ENCODE measurements around the gene ZNF324. TPM values are rescaled to one million over a fixed set of nuclear protein-coding genes. Genes with fewer than 3 reads are reported as not detected.
"Not testable (repeated sequence)": the region's sequence is repeated elsewhere in the genome, so short reads cannot be mapped to it uniquely, and the experiment has no call there.

Gene ZNF324
- total RNA-seq, 1 experiment from 2014 or later = 18.2 TPM

DNA sequence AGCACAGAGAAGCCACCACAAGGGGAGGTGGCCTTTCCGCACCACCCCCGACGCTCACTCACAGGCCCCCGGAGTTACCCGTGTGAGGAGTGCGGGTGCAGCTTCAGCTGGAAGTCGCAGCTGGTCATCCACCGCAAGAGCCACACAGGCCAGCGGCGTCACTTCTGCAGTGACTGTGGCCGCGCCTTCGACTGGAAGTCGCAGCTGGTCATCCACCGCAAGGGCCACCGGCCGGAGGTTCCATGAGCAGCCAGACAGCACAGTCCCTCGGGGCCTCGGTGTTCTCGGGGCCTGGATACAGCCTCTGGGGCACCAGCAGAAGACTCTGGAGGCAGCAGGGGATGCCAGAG, 13.6 kb downstream of the ZNF324 start:
- Mint-ChIP-seq H3K9me3 (ENCODE audit: low read depth, unreplicated experiment) (no peaks in the 10 kb centered on the region), H3K4me3 (ENCODE audit: low read depth, unreplicated experiment) (no peak overlapping the region), H3K36me3 (ENCODE audit: insufficient read depth, unreplicated experiment) (peaks cover 36% of the 10 kb centered on the region), H3K4me1 (ENCODE audit: low read depth, unreplicated experiment) (peaks cover 9% of the 10 kb centered on the region), H3K27ac (ENCODE audit: unreplicated experiment) (no peak overlapping the region), H3K27me3 (ENCODE audit: unreplicated experiment) (no peaks in the 10 kb centered on the region)
- no peak for DNase-seq
- TF ChIP-seq, protein P1, sequence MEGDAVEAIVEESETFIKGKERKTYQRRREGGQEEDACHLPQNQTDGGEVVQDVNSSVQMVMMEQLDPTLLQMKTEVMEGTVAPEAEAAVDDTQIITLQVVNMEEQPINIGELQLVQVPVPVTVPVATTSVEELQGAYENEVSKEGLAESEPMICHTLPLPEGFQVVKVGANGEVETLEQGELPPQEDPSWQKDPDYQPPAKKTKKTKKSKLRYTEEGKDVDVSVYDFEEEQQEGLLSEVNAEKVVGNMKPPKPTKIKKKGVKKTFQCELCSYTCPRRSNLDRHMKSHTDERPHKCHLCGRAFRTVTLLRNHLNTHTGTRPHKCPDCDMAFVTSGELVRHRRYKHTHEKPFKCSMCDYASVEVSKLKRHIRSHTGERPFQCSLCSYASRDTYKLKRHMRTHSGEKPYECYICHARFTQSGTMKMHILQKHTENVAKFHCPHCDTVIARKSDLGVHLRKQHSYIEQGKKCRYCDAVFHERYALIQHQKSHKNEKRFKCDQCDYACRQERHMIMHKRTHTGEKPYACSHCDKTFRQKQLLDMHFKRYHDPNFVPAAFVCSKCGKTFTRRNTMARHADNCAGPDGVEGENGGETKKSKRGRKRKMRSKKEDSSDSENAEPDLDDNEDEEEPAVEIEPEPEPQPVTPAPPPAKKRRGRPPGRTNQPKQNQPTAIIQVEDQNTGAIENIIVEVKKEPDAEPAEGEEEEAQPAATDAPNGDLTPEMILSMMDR (IDR thresholded peaks at IDR 0.05; ENCODE audit: unreplicated experiment) = no peak
- no TSS peak for BruUV-seq (replicated peaks)
- CTCF ChIA-PET = no interaction called here
- intact Hi-C loops (cut with micrococcal nuclease; ENCODE audit: unreplicated experiment) = no loop called here

GRCh38 chr19:58480831-58481230, 14.0 kb downstream of the ZNF324 start:
- TF ChIP-seq, protein P1 (IDR thresholded peaks at IDR 0.05; ENCODE audit: unreplicated experiment) = no peak
- no peaks in the 10 kb centered on the region for H3K9me3 Mint-ChIP-seq (ENCODE audit: low read depth, unreplicated experiment)
- no peak overlapping the region for H3K4me3 Mint-ChIP-seq (ENCODE audit: low read depth, unreplicated experiment)
- no peak for DNase-seq
- peaks cover 9% of the 10 kb centered on the region for H3K4me1 Mint-ChIP-seq (ENCODE audit: low read depth, unreplicated experiment)
- H3K27me3 Mint-ChIP-seq (ENCODE audit: unreplicated experiment) = no peaks in the 10 kb centered on the region
- H3K36me3 Mint-ChIP-seq (ENCODE audit: insufficient read depth, unreplicated experiment) = peaks cover 32% of the 10 kb centered on the region
- no TSS peak for BruUV-seq (replicated peaks)
- intact Hi-C loops (cut with micrococcal nuclease; ENCODE audit: unreplicated experiment) = no loop called here
- H3K27ac Mint-ChIP-seq (ENCODE audit: unreplicated experiment) = no peak overlapping the region
- CTCF ChIA-PET = no interaction called here

GRCh38 chr19:58482372-58482771, 15.5 kb downstream of the ZNF324 start:
- Mint-ChIP-seq H3K27me3 (ENCODE audit: unreplicated experiment) (no peaks in the 10 kb centered on the region), H3K4me3 (ENCODE audit: low read depth, unreplicated experiment) (no peak overlapping the region), H3K36me3 (ENCODE audit: insufficient read depth, unreplicated experiment) (peaks cover 17% of the 10 kb centered on the region), H3K9me3 (ENCODE audit: low read depth, unreplicated experiment) (no peaks in the 10 kb centered on the region), H3K27ac (ENCODE audit: unreplicated experiment) (no peak overlapping the region), H3K4me1 (ENCODE audit: low read depth, unreplicated experiment) (no peaks in the 10 kb centered on the region)
- DNase-seq = no peak
- CTCF ChIA-PET = no interaction called here
- no TSS peak for BruUV-seq (replicated peaks)
- TF ChIP-seq, protein P1 (IDR thresholded peaks at IDR 0.05; ENCODE audit: unreplicated experiment) = no peak
- intact Hi-C loops (cut with micrococcal nuclease; ENCODE audit: unreplicated experiment) = no loop called here

DNA sequence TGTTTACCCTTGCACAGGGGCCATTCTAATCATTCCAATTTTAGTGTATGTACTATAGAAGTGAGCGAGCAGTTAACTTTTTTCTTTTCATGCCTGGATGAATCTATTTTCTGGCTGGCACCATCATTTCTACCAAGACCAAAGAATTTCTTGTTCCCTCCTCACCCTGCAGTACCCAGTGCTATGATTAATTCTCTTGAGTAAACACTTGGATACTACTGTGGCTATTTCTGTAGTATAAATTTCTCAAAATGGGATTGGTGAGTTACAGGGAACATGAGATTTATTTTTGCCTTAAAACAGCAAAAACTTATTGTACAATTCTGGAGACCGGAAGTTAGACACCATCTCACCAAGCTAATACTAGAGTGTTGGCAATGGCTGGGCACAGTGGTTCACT, 16.9 kb downstream of the ZNF324 start:
- intact Hi-C loops (cut with micrococcal nuclease; ENCODE audit: unreplicated experiment) = no loop called here
- Mint-ChIP-seq H3K36me3 (ENCODE audit: insufficient read depth, unreplicated experiment) (peaks cover 14% of the 10 kb centered on the region), H3K4me1 (ENCODE audit: low read depth, unreplicated experiment) (no peaks in the 10 kb centered on the region), H3K9me3 (ENCODE audit: low read depth, unreplicated experiment) (no peaks in the 10 kb centered on the region), H3K27ac (ENCODE audit: unreplicated experiment) (no peak overlapping the region), H3K27me3 (ENCODE audit: unreplicated experiment) (no peaks in the 10 kb centered on the region), H3K4me3 (ENCODE audit: low read depth, unreplicated experiment) (no peak overlapping the region)
- DNase-seq = no peak
- TF ChIP-seq, protein P1 (IDR thresholded peaks at IDR 0.05; ENCODE audit: unreplicated experiment) = no peak
- CTCF ChIA-PET = interaction anchor here (0.7 kb wide), 2 partner anchors 38 to 918 kb away, joined by 4 to 5 read pairs; no protein-coding TSS in a partner anchor
- BruUV-seq (replicated peaks) = no TSS peak

- H3K9me3 Mint-ChIP-seq (ENCODE audit: low read depth, unreplicated experiment); H3K4me1 Mint-ChIP-seq (ENCODE audit: low read depth, unreplicated experiment); H3K4me3 Mint-ChIP-seq (ENCODE audit: low read depth, unreplicated experiment); H3K36me3 Mint-ChIP-seq (ENCODE audit: insufficient read depth, unreplicated experiment); intact Hi-C loops (cut with micrococcal nuclease; ENCODE audit: unreplicated experiment); DNase-seq; BruUV-seq (replicated peaks); H3K27me3 Mint-ChIP-seq (ENCODE audit: unreplicated experiment); H3K27ac Mint-ChIP-seq (ENCODE audit: unreplicated experiment): not testable (repeated sequence)
- CTCF ChIA-PET = interaction anchor here (0.6 to 0.7 kb wide), 3 partner anchors 9 to 919 kb away, joined by 3 to 5 read pairs (median 4); no protein-coding TSS in a partner anchor
These were observed 17.5 kb downstream of the ZNF324 start for GRCh38 chr19:58484349-58484748.
